Parathyroid adenoma (tissue), 2 donors: ENCODE measurements around the gene PIWIL4.
A peak's percentile ranks its signal among the peaks of the same experiment; 100 is the strongest.

Experiments
- H2AFZ ChIP-seq: fragments of 300-600 bp; sonication (generic); one replicate; pipeline ENCODE4 v1.7.0; 2017; ENCODE audit warnings: antibody characterized with exemption, mild to moderate bottlenecking
- H3K27ac ChIP-seq: fragments of 300-600 bp; sonication (generic); one replicate; pipeline ENCODE4 v1.7.0; 2017
- H3K27me3 ChIP-seq: fragments of 300-600 bp; sonication (generic); one replicate; pipeline ENCODE4 v1.7.0; 2017; ENCODE audit warnings: low read length; ENCODE audit not compliant: control insufficient read depth, insufficient read depth
- H3K36me3 ChIP-seq: fragments of 300-600 bp; sonication (generic); one replicate; pipeline ENCODE4 v1.7.0; 2017; ENCODE audit warnings: low read length; ENCODE audit not compliant: control insufficient read depth, insufficient read depth
- H3K4me1 ChIP-seq: fragments of 300-600 bp; sonication (generic); one replicate; pipeline ENCODE4 v1.7.0; 2017; ENCODE audit warnings: control low read depth
- H3K4me2 ChIP-seq: fragments of 300-600 bp; sonication (generic); one replicate; pipeline ENCODE4 v1.7.0; 2017; ENCODE audit warnings: low read length
- H3K4me3 ChIP-seq: fragments of 300-600 bp; sonication (generic); one replicate; pipeline ENCODE4 v1.7.0; 2017; ENCODE audit warnings: low read depth, low read length
- H3K79me2 ChIP-seq: fragments of 300-600 bp; sonication (generic); one replicate; pipeline ENCODE4 v1.7.0; 2017; ENCODE audit warnings: control low read depth
- H3K9ac ChIP-seq: fragments of 300-600 bp; sonication (generic); one replicate; pipeline ENCODE4 v1.7.0; 2017; ENCODE audit warnings: mild to moderate bottlenecking
- H3K9me3 ChIP-seq: fragments of 300-600 bp; sonication (generic); one replicate; pipeline ENCODE4 v1.7.0; 2017; ENCODE audit warnings: low read length; ENCODE audit not compliant: control insufficient read depth
- CTCF ChIP-seq: fragments of 300-600 bp; sonication (generic); IDR thresholded peaks from one replicate; pipeline ENCODE4 v1.7.0; 2017; ENCODE audit warnings: antibody characterized with exemption, mild to moderate bottlenecking
- donor health status: primary hyperparathyroidism.

The PIWIL4 gene

GRCh38 chr11:94567181-94567670, at the start of gene PIWIL4:
Gene PIWIL4 (plus strand): TSS chr11:94567368. CDS start chr11:94567519, 151 bp downstream.
- Histone ChIP-seq H2AFZ (no peak within 1 kb of the TSS), H3K27ac (no peak within 1 kb of the TSS), H3K9ac (no peak within 1 kb of the TSS), H3K27me3 (no peaks in the 10 kb centered on the region), H3K4me2 (no peak within 1 kb of the TSS), H3K4me3 (no peak within 1 kb of the TSS), H3K4me1 (no peaks in the 10 kb centered on the region), H3K9me3 (no peaks in the 10 kb centered on the region), H3K36me3 (no peaks in the 10 kb centered on the region), H3K79me2 (no peaks in the 10 kb centered on the region)
- no peak for TF ChIP-seq CTCF

- Histone ChIP-seq H3K9me3 (no peaks in the 10 kb centered on the region), H3K4me2 (no peak overlapping the region), H3K36me3 (no peaks in the 10 kb centered on the region), H3K4me1 (no peaks in the 10 kb centered on the region), H2AFZ (no peak overlapping the region), H3K9ac (no peak overlapping the region), H3K27me3 (no peaks in the 10 kb centered on the region), H3K79me2 (no peaks in the 10 kb centered on the region), H3K27ac (no peak overlapping the region), H3K4me3 (no peak overlapping the region)
- TF ChIP-seq CTCF = no peak
These were observed 48.9 kb upstream of the PIWIL4 start for GRCh38 chr11:94518300-94518699.

GRCh38 chr11:94519478-94520084, 47.6 kb upstream of the PIWIL4 start:
- H3K9ac ChIP-seq = no peak overlapping the region
- H3K9me3 ChIP-seq = no peaks in the 10 kb centered on the region
- H3K4me2 ChIP-seq = no peak overlapping the region
- no peak overlapping the region for H3K27ac ChIP-seq
- H3K79me2 ChIP-seq = no peaks in the 10 kb centered on the region
- H3K4me3 ChIP-seq = no peak overlapping the region
- no peaks in the 10 kb centered on the region for H3K27me3 ChIP-seq
- no peaks in the 10 kb centered on the region for H3K4me1 ChIP-seq
- H2AFZ ChIP-seq = no peak overlapping the region
- TF ChIP-seq CTCF = peak; percentile 56
- H3K36me3 ChIP-seq = no peaks in the 10 kb centered on the region

GRCh38 chr11:94521684-94522083, 45.5 kb upstream of the PIWIL4 start:
- H2AFZ ChIP-seq = no peak overlapping the region
- TF ChIP-seq CTCF = no peak
- H3K4me1 ChIP-seq = no peaks in the 10 kb centered on the region
- no peaks in the 10 kb centered on the region for H3K9me3 ChIP-seq
- no peaks in the 10 kb centered on the region for H3K79me2 ChIP-seq
- H3K4me3 ChIP-seq = no peak overlapping the region
- H3K27ac ChIP-seq = no peak overlapping the region
- no peak overlapping the region for H3K4me2 ChIP-seq
- no peak overlapping the region for H3K9ac ChIP-seq
- H3K27me3 ChIP-seq = no peaks in the 10 kb centered on the region
- no peaks in the 10 kb centered on the region for H3K36me3 ChIP-seq

- Histone ChIP-seq H3K4me1 (no peaks in the 10 kb centered on the region), H3K4me3 (no peak overlapping the region), H3K4me2 (no peak overlapping the region), H3K79me2 (no peaks in the 10 kb centered on the region), H3K36me3 (no peaks in the 10 kb centered on the region), H3K27ac (no peak overlapping the region), H3K27me3 (no peaks in the 10 kb centered on the region), H3K9ac (no peak overlapping the region), H2AFZ (no peak overlapping the region), H3K9me3 (no peaks in the 10 kb centered on the region)
- no peak for TF ChIP-seq CTCF
These were observed 42.8 kb upstream of the PIWIL4 start for GRCh38 chr11:94524341-94524740.
